ENCODE data around the gene ATP8B4.

ATP8B4 gene

GRCh38 chr15:50119063-50120040 lies at the start of gene ATP8B4:
Gene ATP8B4, minus strand, starts transcription at chr15:50119233. Its CDS starts 12,267 bp downstream, at chr15:50106966.
- no peak for DNase-seq (ENCODE audit: extremely low read depth, low read depth)
- no peak for TF ChIP-seq CTCF (IDR thresholded peaks at IDR 0.05; ENCODE audit: low read depth, low read length, missing control alignments)

GRCh38 chr15:50168379-50168778 lies 49.3 kb upstream of the ATP8B4 start:
- H3K4me3 ChIP-seq (replicated peaks; ENCODE audit: low read depth, low read length), result no peak overlapping the region
- no peak for DNase-seq (ENCODE audit: extremely low read depth, low read depth)
- no peak for TF ChIP-seq CTCF (IDR thresholded peaks at IDR 0.05; ENCODE audit: low read depth, low read length, missing control alignments)

More at GRCh38 chr15:50119063-50120040, at the start of gene ATP8B4:
- no peak within 1 kb of the TSS for H3K4me3 ChIP-seq (replicated peaks; ENCODE audit: low read depth, low read length)

- TF ChIP-seq CTCF (IDR thresholded peaks at IDR 0.05; ENCODE audit: low read depth, low read length, missing control alignments), result no peak
Observed at GRCh38 chr15:50167110-50167509, 48.1 kb upstream of the ATP8B4 start.

GRCh38 chr15:50166216-50166615 lies 47.2 kb upstream of the ATP8B4 start:
- no peak for TF ChIP-seq CTCF (IDR thresholded peaks at IDR 0.05; ENCODE audit: low read depth, low read length, missing control alignments)
- DNase-seq (ENCODE audit: extremely low read depth, low read depth), result no peak
- H3K4me3 ChIP-seq (replicated peaks; ENCODE audit: low read depth, low read length), result no peak overlapping the region

More at GRCh38 chr15:50167110-50167509, 48.1 kb upstream of the ATP8B4 start:
- DNase-seq (ENCODE audit: extremely low read depth, low read depth), result no peak
- H3K4me3 ChIP-seq (replicated peaks; ENCODE audit: low read depth, low read length), result no peak overlapping the region

GRCh38 chr15:50164458-50164857 lies 45.4 kb upstream of the ATP8B4 start:
- TF ChIP-seq CTCF (IDR thresholded peaks at IDR 0.05; ENCODE audit: low read depth, low read length, missing control alignments), result no peak
- DNase-seq (ENCODE audit: extremely low read depth, low read depth), result no peak
- no peak overlapping the region for H3K4me3 ChIP-seq (replicated peaks; ENCODE audit: low read depth, low read length)

- no peak overlapping the region for H3K4me3 ChIP-seq (replicated peaks; ENCODE audit: low read depth, low read length)
- no peak for DNase-seq (ENCODE audit: extremely low read depth, low read depth)
- no peak for TF ChIP-seq CTCF (IDR thresholded peaks at IDR 0.05; ENCODE audit: low read depth, low read length, missing control alignments)
Observed at GRCh38 chr15:50163719-50164410, 44.8 kb upstream of the ATP8B4 start.
